K562 (cell line): ENCODE measurements around the gene NAA10. TPM values are rescaled to one million over a fixed set of nuclear protein-coding genes. Genes with fewer than 3 reads are reported as not detected.

ENCODE experiments used
- ARNT ChIP-seq, 2 experiments: fragments of 450-650 bp; IDR thresholded peaks; 2 replicates each; pipeline ENCODE4 v1.6.1; 2016; ENCODE audit warnings: mild to moderate bottlenecking in 1 of 2
- BHLHE40 ChIP-seq: IDR thresholded peaks from 2 replicates; pipeline ENCODE4 v1.6.1; 2011; ENCODE audit warnings: low read length, improper control_type of control experiment
- DMBX1 ChIP-seq: fragments of 250-450 bp; sonication (Bioruptor Pico); IDR thresholded peaks from 2 replicates; pipeline ENCODE4 v1.8.0; 2022; ENCODE audit warnings: inconsistent platforms, mild to moderate bottlenecking, moderate library complexity, borderline replicate concordance
- NONO ChIP-seq, 2 experiments: fragments of 200-400 bp in 1 of 2; fragments of 450-650 bp in 1 of 2; formaldehyde crosslinking in 1 of 2; IDR thresholded peaks; 2 replicates each; pipeline ENCODE4 v1.6.1; 2017; ENCODE audit warnings: low read depth in 2 of 2, mild to moderate bottlenecking in 2 of 2, moderate library complexity in 2 of 2, low read length in 1 of 2
- PML ChIP-seq: IDR thresholded peaks from 2 replicates; pipeline ENCODE4 v1.6.1; 2012; ENCODE audit warnings: low read length, inconsistent platforms
- POLR2AphosphoS5 ChIP-seq: IDR thresholded peaks from 2 replicates; pipeline ENCODE4 v1.6.1; 2011; ENCODE audit warnings: mild to moderate bottlenecking, low read depth, low read length, moderate library complexity; ENCODE audit not compliant: control insufficient read depth, insufficient read depth
- SMAD3 ChIP-seq: fragments of 450-650 bp; formaldehyde crosslinking; conservative IDR thresholded peaks from 2 replicates; pipeline ENCODE4 v1.4.0; 2020; ENCODE audit warnings: mild to moderate bottlenecking
- TAL1 ChIP-seq: fragments of 450-650 bp; IDR thresholded peaks from 2 replicates; pipeline ENCODE4 v1.6.1; 2016; ENCODE audit warnings: mild to moderate bottlenecking
- TCF7 ChIP-seq: sonication (generic); IDR thresholded peaks from 2 replicates; pipeline ENCODE4 v1.6.1; 2016; ENCODE audit warnings: antibody characterized with exemption, borderline replicate concordance
- TCFL5 ChIP-seq: fragments of 250-450 bp; sonication (Bioruptor Pico); conservative IDR thresholded peaks from 2 replicates; pipeline ENCODE4 v1.6.1; 2021; ENCODE audit warnings: mild to moderate bottlenecking, moderate library complexity, matching md5 sums
- TEAD1 ChIP-seq, 2 experiments: fragments of 450-650 bp in 1 of 2; sonication (generic) in 1 of 2; formaldehyde crosslinking; IDR thresholded peaks; 2 replicates each; pipeline versions ENCODE4 v1.4.0 to v1.8.0; 2020 to 2022; ENCODE audit warnings: mild to moderate bottlenecking in 2 of 2, missing genetic modification reagents in 1 of 2
- ZNF316 ChIP-seq: fragments of 450-650 bp; IDR thresholded peaks from 2 replicates; pipeline ENCODE4 v1.6.1; 2016
- polyA plus RNA-seq, 8 experiments: library from polyadenylated mRNA; depleted of rRNA in 4 of 8; stranded (reverse) in 5 of 8; unstranded in 3 of 8; fragments of >200 nt; fragmentation: Nextera tagmentation in 2 of 8; fragmentation: Illumina TruSeq in 1 of 8; extraction: Ambion mirVana in 2 of 8; extraction: Trizol in 1 of 8; gene quantifications; 2 replicates each; pipeline versions ENCODE4 v1.2.1 to v1.2.3, GENCODE V29; 2011 to 2014; ENCODE audit warnings: inconsistent platforms in 1 of 8, missing spikeins in 1 of 8
- total RNA-seq, 7 experiments: library from RNA; depleted of rRNA in 6 of 7; stranded (reverse); fragments of >200 nt in 6 of 7; fragmentation: Illumina TruSeq in 2 of 7; extraction: Trizol in 2 of 7; gene quantifications; 2 replicates each; pipeline versions ENCODE4 v1.2.1 to v1.2.3, GENCODE V29; 2011 to 2021; ENCODE audit warnings: low replicate concordance in 1 of 7
- TF ChIP-seq, protein P1 (sequence below): fragments of 200-800 bp; sonication (Bioruptor generic); IDR thresholded peaks from 2 replicates; pipeline ENCODE4 v1.6.1; 2016; ENCODE audit warnings: missing genetic modification characterization, missing compliant biosample characterization
- TF ChIP-seq, protein P2 (sequence below): fragments of 450-650 bp; IDR thresholded peaks from 2 replicates; pipeline ENCODE4 v1.6.1; 2016
- TF ChIP-seq, protein P3 (sequence below): fragments of 200-800 bp; sonication (Bioruptor generic); IDR thresholded peaks from 2 replicates; pipeline ENCODE4 v1.6.1; 2017; ENCODE audit warnings: missing genetic modification characterization, missing compliant biosample characterization
- TF ChIP-seq, protein P4 (sequence below): fragments of 250-450 bp; sonication (Bioruptor Pico); IDR thresholded peaks from 2 replicates; pipeline ENCODE4 v1.8.0; 2021; ENCODE audit warnings: borderline replicate concordance, mild to moderate bottlenecking, moderate library complexity; ENCODE audit not compliant: poor library complexity, severe bottlenecking
- TF ChIP-seq, protein P5 (sequence below): fragments of 250-450 bp; sonication (Bioruptor Pico); IDR thresholded peaks from 2 replicates; pipeline ENCODE4 v1.8.0; 2022; ENCODE audit warnings: moderate library complexity, mild to moderate bottlenecking, inconsistent platforms

Gene NAA10
- total and polyA plus RNA-seq, 9 of the 15 experiments (the other 6 are each of a cell fraction or from before 2014, with no cell fraction given): 11.1 to 250 (median 134) TPM

DNA sequence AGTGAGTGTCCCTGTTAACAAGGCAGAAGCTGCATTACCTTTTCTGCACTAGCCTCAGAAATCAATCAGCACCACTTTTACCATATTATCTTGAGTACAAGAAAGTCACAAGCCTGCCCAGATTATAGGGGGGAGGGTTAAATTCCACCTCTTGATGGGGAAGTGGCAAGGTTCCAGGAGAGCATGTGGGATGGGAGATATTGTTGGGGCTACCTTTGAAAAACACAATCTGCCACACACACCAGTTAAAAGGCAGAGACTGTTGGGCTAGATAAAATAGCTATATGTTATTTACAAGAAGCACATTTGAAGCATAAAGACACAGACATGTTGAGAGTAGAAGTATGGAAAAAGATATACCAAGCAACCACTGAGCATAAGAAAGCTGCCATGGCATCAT, 36.9 kb downstream of the NAA10 start (continued):
- TF ChIP-seq, protein P1, sequence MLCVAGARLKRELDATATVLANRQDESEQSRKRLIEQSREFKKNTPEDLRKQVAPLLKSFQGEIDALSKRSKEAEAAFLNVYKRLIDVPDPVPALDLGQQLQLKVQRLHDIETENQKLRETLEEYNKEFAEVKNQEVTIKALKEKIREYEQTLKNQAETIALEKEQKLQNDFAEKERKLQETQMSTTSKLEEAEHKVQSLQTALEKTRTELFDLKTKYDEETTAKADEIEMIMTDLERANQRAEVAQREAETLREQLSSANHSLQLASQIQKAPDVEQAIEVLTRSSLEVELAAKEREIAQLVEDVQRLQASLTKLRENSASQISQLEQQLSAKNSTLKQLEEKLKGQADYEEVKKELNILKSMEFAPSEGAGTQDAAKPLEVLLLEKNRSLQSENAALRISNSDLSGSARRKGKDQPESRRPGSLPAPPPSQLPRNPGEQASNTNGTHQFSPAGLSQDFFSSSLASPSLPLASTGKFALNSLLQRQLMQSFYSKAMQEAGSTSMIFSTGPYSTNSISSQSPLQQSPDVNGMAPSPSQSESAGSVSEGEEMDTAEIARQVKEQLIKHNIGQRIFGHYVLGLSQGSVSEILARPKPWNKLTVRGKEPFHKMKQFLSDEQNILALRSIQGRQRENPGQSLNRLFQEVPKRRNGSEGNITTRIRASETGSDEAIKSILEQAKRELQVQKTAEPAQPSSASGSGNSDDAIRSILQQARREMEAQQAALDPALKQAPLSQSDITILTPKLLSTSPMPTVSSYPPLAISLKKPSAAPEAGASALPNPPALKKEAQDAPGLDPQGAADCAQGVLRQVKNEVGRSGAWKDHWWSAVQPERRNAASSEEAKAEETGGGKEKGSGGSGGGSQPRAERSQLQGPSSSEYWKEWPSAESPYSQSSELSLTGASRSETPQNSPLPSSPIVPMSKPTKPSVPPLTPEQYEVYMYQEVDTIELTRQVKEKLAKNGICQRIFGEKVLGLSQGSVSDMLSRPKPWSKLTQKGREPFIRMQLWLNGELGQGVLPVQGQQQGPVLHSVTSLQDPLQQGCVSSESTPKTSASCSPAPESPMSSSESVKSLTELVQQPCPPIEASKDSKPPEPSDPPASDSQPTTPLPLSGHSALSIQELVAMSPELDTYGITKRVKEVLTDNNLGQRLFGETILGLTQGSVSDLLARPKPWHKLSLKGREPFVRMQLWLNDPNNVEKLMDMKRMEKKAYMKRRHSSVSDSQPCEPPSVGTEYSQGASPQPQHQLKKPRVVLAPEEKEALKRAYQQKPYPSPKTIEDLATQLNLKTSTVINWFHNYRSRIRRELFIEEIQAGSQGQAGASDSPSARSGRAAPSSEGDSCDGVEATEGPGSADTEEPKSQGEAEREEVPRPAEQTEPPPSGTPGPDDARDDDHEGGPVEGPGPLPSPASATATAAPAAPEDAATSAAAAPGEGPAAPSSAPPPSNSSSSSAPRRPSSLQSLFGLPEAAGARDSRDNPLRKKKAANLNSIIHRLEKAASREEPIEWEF: peak; percentile 60; the same call in 1 of the 2 replicates
- TF ChIP-seq TCFL5 (CRISPR knock-in tag): peak; percentile 40; the same call in 1 of the 2 replicates
- peak; percentile 100 for TF ChIP-seq TAL1
- peak; percentile 97 for TF ChIP-seq POLR2AphosphoS5
- peak; percentile 94 to 95 for TF ChIP-seq TEAD1 (CRISPR knock-in tag; IDR thresholded peaks at IDR 0.05)
- TF ChIP-seq BHLHE40: peak; percentile 83
- TF ChIP-seq ARNT (IDR thresholded peaks at IDR 0.05): peak; percentile 97 to 98
- peak; percentile 99 for TF ChIP-seq PML
- peak; percentile 78; the same call in 1 of the 2 replicates for TF ChIP-seq SMAD3 (CRISPR knock-in tag)
- TF ChIP-seq DMBX1 (CRISPR knock-in tag): peak; percentile 92
- no peak for TF ChIP-seq ZNF316
- TF ChIP-seq NONO (IDR thresholded peaks at IDR 0.05; ENCODE audit: low read depth in 2 of 2, low read length in 1 of 2): peak in 1 of 2 experiments; percentile 82; a peak in 1 of 4 replicates
- TF ChIP-seq, protein P2, sequence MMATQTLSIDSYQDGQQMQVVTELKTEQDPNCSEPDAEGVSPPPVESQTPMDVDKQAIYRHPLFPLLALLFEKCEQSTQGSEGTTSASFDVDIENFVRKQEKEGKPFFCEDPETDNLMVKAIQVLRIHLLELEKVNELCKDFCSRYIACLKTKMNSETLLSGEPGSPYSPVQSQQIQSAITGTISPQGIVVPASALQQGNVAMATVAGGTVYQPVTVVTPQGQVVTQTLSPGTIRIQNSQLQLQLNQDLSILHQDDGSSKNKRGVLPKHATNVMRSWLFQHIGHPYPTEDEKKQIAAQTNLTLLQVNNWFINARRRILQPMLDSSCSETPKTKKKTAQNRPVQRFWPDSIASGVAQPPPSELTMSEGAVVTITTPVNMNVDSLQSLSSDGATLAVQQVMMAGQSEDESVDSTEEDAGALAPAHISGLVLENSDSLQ: peak; percentile 39
- TF ChIP-seq TCF7: peak; percentile 97
- TF ChIP-seq, protein P3, sequence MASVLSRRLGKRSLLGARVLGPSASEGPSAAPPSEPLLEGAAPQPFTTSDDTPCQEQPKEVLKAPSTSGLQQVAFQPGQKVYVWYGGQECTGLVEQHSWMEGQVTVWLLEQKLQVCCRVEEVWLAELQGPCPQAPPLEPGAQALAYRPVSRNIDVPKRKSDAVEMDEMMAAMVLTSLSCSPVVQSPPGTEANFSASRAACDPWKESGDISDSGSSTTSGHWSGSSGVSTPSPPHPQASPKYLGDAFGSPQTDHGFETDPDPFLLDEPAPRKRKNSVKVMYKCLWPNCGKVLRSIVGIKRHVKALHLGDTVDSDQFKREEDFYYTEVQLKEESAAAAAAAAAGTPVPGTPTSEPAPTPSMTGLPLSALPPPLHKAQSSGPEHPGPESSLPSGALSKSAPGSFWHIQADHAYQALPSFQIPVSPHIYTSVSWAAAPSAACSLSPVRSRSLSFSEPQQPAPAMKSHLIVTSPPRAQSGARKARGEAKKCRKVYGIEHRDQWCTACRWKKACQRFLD (CRISPR knock-in tag): peak; percentile 84
- TF ChIP-seq, protein P4, sequence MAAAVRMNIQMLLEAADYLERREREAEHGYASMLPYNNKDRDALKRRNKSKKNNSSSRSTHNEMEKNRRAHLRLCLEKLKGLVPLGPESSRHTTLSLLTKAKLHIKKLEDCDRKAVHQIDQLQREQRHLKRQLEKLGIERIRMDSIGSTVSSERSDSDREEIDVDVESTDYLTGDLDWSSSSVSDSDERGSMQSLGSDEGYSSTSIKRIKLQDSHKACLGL (CRISPR knock-in tag): no peak
- TF ChIP-seq, protein P5, sequence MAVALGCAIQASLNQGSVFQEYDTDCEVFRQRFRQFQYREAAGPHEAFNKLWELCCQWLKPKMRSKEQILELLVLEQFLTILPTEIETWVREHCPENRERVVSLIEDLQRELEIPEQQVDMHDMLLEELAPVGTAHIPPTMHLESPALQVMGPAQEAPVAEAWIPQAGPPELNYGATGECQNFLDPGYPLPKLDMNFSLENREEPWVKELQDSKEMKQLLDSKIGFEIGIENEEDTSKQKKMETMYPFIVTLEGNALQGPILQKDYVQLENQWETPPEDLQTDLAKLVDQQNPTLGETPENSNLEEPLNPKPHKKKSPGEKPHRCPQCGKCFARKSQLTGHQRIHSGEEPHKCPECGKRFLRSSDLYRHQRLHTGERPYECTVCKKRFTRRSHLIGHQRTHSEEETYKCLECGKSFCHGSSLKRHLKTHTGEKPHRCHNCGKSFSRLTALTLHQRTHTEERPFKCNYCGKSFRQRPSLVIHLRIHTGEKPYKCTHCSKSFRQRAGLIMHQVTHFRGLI (CRISPR knock-in tag): 0 out of 2 replicates have a peak, but pooled peaks have one; percentile 42
